H1 (cell line): Measurements from ENCODE around the gene PTPN1.

Experiments
- CBX5 ChIP-seq: fragments of 300-800, 300-1000 bp; sonication (generic); IDR thresholded peaks from 2 replicates; pipeline ENCODE4 v1.7.1; 2016; ENCODE audit warnings: antibody characterized with exemption, low read length, low read depth
- KDM1A ChIP-seq: fragments of 200-600, 300-600 bp; sonication (generic); IDR thresholded peaks from 2 replicates; pipeline ENCODE4 v1.7.1; 2016; ENCODE audit warnings: mild to moderate bottlenecking, low read length, borderline replicate concordance
- POLR2A ChIP-seq, 2 experiments: IDR thresholded peaks; 1 replicate in 1 of 2; 2 replicates in 1 of 2; pipeline ENCODE4 v1.6.1; 2011; ENCODE audit warnings: low read depth in 2 of 2, low read length in 2 of 2, mild to moderate bottlenecking in 2 of 2; ENCODE audit errors: control extremely low read depth in 1 of 2
- POLR2AphosphoS5 ChIP-seq: IDR thresholded peaks from 2 replicates; pipeline ENCODE4 v1.6.1; 2011; ENCODE audit warnings: low read depth, low read length
- POU5F1 ChIP-seq: IDR thresholded peaks from 2 replicates; pipeline ENCODE4 v1.6.1; 2011; ENCODE audit warnings: low read depth, mild to moderate bottlenecking, low read length, moderate library complexity
- RAD21 ChIP-seq, 2 experiments: IDR thresholded peaks in 1 of 2; conservative IDR thresholded peaks in 1 of 2; 2 replicates each; pipeline ENCODE4 v1.6.1; 2011; ENCODE audit warnings: low read depth in 2 of 2, low read length in 2 of 2, improper control_type of control experiment in 1 of 2, inconsistent platforms in 1 of 2, mild to moderate bottlenecking in 1 of 2, moderate library complexity in 1 of 2
- TEAD4 ChIP-seq: IDR thresholded peaks from 2 replicates; pipeline ENCODE4 v1.6.1; 2012; ENCODE audit warnings: low read depth, low read length, inconsistent platforms, mixed read lengths
- USF2 ChIP-seq: IDR thresholded peaks from 2 replicates; pipeline ENCODE4 v1.6.1; 2011; ENCODE audit warnings: low read length, improper control_type of control experiment

GRCh38 chr20:50591233-50591852, 81.2 kb downstream of the PTPN1 start:
- TF ChIP-seq POLR2A (IDR thresholded peaks at IDR 0.05; ENCODE audit: control extremely low read depth in 1 of 2, low read depth in 2 of 2, low read length in 2 of 2) (no peak), POU5F1 (no peak), TEAD4 (no peak), RAD21 (IDR thresholded peaks at IDR 0.05 in 1 of 2, conservative IDR thresholded peaks at IDR 0.05 in 1 of 2; ENCODE audit: low read depth in 2 of 2, low read length in 2 of 2) (no peak), USF2 (no peak), KDM1A (no peak), CBX5 (no peak), POLR2AphosphoS5 (no peak)
